ENCODE results near the gene GJB4.
"Not testable (repeated sequence)": the region's sequence is repeated elsewhere in the genome, so short reads cannot be mapped to it uniquely, and the experiment has no call there.

The GJB4 gene

GRCh38 chr1:34808051-34808810 lies 48.7 kb downstream of the GJB4 start:
- DNase-seq = no peak

GRCh38 chr1:34810781-34811180 lies 51.2 kb downstream of the GJB4 start:
- not testable (repeated sequence) for DNase-seq
